ENCODE results near the gene MRPL49. TPM values are rescaled to one million over a fixed set of nuclear protein-coding genes. Genes with fewer than 3 reads are reported as not detected.

The MRPL49 gene
- total and polyA plus RNA-seq, 2 of the 13 experiments (the other 11 are each of a cell fraction or from before 2014, with no cell fraction given): 39.2 to 53.3 TPM

- Histone ChIP-seq H3K9me3 (ENCODE audit: low read length) (no peaks in the 10 kb centered on the region), H3K4me1 (ENCODE audit: insufficient read depth, low read length) (peaks cover 49% of the 10 kb centered on the region), H4K20me1 (ENCODE audit: insufficient read depth, low read length) (no peaks in the 10 kb centered on the region), H3K4me3 (replicated peaks in 1 of 3; ENCODE audit: insufficient read depth in 1 of 3, low read depth in 2 of 3, low read length in 3 of 3) (no peak overlapping the region), H2AFZ (ENCODE audit: low read length) (no peak overlapping the region), H3K27me3 (ENCODE audit: control insufficient read depth in 1 of 2, insufficient read depth in 2 of 2, low read length in 2 of 2) (no peaks in the 10 kb centered on the region; a peak in 1 of 5 replicates), H3K4me2 (ENCODE audit: low read depth, low read length) (no peak overlapping the region), H3K79me2 (ENCODE audit: insufficient read depth, low read length) (peaks cover 40% of the 10 kb centered on the region), H3K9ac (ENCODE audit: insufficient read depth, low read depth, low read length) (no peak overlapping the region), H3K27ac (ENCODE audit: extremely low read length, insufficient read depth, low read length) (no peak overlapping the region), H3K36me3 (replicated peaks in 1 of 2; ENCODE audit: control insufficient read depth in 1 of 2, insufficient read depth in 2 of 2, low read length in 2 of 2) (peaks cover 7 to 28% of the 10 kb centered on the region in 2 experiments; a peak in 4 of 5 replicates)
- no TSS peak for BruUV-seq (replicated peaks)
- ChIA-PET POLR2A (interaction anchor here (1.3 to 4.9 kb wide), 4 partner anchors 9 to 48 kb away, joined by 3 to 72 read pairs (median 8); partner anchors contain the start of gene SPDYC), CTCF (ENCODE audit: low intra/inter-chr PET ratio, low total read pairs) (no interaction called here)
- ATAC-seq (no peak), DNase-seq (ENCODE audit: low spot score) (no peak), FAIRE-seq (no peak)
- intact Hi-C loops (cut with micrococcal nuclease; ENCODE audit: unreplicated experiment) (no loop called here), in situ Hi-C loops (cut with HindIII; ENCODE audit: extremely low pct_ligation_motif_present, low pct_unique_long_range_greater_than_20kb) (no loop called here)
- TF ChIP-seq ARNT (IDR thresholded peaks at IDR 0.05): no peak
- no peak for TF ChIP-seq ZNF501 (CRISPR knock-in tag; IDR thresholded peaks at IDR 0.05)
- no peak for TF ChIP-seq ZSCAN30 (CRISPR knock-in tag; IDR thresholded peaks at IDR 0.05)
- TF ChIP-seq PAX8 (CRISPR knock-in tag; IDR thresholded peaks at IDR 0.05; ENCODE audit: borderline replicate concordance): no peak
- no peak for TF ChIP-seq STAG1 (CRISPR knock-in tag; IDR thresholded peaks at IDR 0.05)
- no peak for TF ChIP-seq SMARCE1 (IDR thresholded peaks at IDR 0.05; ENCODE audit: borderline replicate concordance)
- TF ChIP-seq MED13 (CRISPR knock-in tag; IDR thresholded peaks at IDR 0.05): no peak
- TF ChIP-seq SP4 (CRISPR knock-in tag; IDR thresholded peaks at IDR 0.05): no peak
These were observed 2.5 kb upstream of the MRPL49 start for GRCh38 chr11:65119670-65119995.

DNA sequence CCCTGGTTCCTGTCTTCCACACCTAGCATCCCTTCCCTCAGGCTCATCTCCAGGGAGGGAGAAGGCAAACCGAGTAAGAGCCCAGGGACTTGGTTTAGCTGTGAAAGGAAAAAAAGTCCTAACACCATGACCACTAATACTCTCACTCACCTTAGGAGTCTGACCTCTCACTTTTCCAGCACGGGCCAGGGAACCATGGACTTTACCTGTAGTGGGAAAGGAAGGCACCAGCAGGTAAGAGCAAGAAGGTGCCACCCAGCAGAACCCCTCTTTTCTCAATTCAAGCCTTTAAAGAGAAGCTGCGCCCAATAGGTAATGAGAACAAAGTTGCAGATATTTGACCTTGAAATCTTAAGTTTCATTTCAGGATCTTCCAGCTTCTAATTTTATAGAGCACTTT is 1.3 kb upstream of the MRPL49 start:
- POLR2A ChIA-PET: interaction anchor here (1.8 to 4.9 kb wide), 6 partner anchors 9 to 342 kb away, joined by 10 to 105 read pairs (median 55); partner anchors contain the start of genes ARL2, CAPN1, SF1 and SPDYC
- H3K9ac ChIP-seq (ENCODE audit: insufficient read depth, low read depth, low read length): peak overlapping the region; percentile 95
- H4K20me1 ChIP-seq (ENCODE audit: insufficient read depth, low read length): no peaks in the 10 kb centered on the region
- peak overlapping the region; percentile 96 for H3K4me2 ChIP-seq (ENCODE audit: low read depth, low read length)
- 85% methylated on average over 3 of the region's 3 CpGs for WGBS (ENCODE audit: low lambda C conversion rate)
- FAIRE-seq (no peak), DNase-seq (ENCODE audit: low spot score) (no peak), ATAC-seq (no peak)
- TF ChIP-seq ZC3H13 (CRISPR knock-in tag; IDR thresholded peaks at IDR 0.05) (no peak; the same call in 1 of the 2 replicates), FIP1L1 (IDR thresholded peaks at IDR 0.05; ENCODE audit: borderline replicate concordance, insufficient read depth, low read depth, low read length) (no peak), ZNF816 (CRISPR knock-in tag; IDR thresholded peaks at IDR 0.05; ENCODE audit: borderline replicate concordance) (no peak), ZZZ3 (CRISPR knock-in tag; IDR thresholded peaks at IDR 0.05; ENCODE audit: borderline replicate concordance) (no peak), ZNF883 (CRISPR knock-in tag; IDR thresholded peaks at IDR 0.05; ENCODE audit: not compliant biosample characterization) (no peak)
- TF ChIP-seq, protein P1, sequence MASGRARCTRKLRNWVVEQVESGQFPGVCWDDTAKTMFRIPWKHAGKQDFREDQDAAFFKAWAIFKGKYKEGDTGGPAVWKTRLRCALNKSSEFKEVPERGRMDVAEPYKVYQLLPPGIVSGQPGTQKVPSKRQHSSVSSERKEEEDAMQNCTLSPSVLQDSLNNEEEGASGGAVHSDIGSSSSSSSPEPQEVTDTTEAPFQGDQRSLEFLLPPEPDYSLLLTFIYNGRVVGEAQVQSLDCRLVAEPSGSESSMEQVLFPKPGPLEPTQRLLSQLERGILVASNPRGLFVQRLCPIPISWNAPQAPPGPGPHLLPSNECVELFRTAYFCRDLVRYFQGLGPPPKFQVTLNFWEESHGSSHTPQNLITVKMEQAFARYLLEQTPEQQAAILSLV (CRISPR knock-in tag; IDR thresholded peaks at IDR 0.05; ENCODE audit: borderline replicate concordance): no peak
- TF ChIP-seq, protein P2, sequence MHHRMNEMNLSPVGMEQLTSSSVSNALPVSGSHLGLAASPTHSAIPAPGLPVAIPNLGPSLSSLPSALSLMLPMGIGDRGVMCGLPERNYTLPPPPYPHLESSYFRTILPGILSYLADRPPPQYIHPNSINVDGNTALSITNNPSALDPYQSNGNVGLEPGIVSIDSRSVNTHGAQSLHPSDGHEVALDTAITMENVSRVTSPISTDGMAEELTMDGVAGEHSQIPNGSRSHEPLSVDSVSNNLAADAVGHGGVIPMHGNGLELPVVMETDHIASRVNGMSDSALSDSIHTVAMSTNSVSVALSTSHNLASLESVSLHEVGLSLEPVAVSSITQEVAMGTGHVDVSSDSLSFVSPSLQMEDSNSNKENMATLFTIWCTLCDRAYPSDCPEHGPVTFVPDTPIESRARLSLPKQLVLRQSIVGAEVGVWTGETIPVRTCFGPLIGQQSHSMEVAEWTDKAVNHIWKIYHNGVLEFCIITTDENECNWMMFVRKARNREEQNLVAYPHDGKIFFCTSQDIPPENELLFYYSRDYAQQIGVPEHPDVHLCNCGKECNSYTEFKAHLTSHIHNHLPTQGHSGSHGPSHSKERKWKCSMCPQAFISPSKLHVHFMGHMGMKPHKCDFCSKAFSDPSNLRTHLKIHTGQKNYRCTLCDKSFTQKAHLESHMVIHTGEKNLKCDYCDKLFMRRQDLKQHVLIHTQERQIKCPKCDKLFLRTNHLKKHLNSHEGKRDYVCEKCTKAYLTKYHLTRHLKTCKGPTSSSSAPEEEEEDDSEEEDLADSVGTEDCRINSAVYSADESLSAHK (CRISPR knock-in tag; IDR thresholded peaks at IDR 0.05; ENCODE audit: borderline replicate concordance): no peak
- H3K4me3 ChIP-seq (replicated peaks in 1 of 3; ENCODE audit: insufficient read depth in 1 of 3, low read depth in 2 of 3, low read length in 3 of 3): peak overlapping the region; percentile 79 to 91 (median 81)
- peak overlapping the region; percentile 76 for H3K27ac ChIP-seq (ENCODE audit: extremely low read length, insufficient read depth, low read length)
- peaks cover 48% of the 10 kb centered on the region for H3K4me1 ChIP-seq (ENCODE audit: insufficient read depth, low read length)
- in situ Hi-C loops (cut with HindIII; ENCODE audit: extremely low pct_ligation_motif_present, low pct_unique_long_range_greater_than_20kb): no loop called here
- H2AFZ ChIP-seq (ENCODE audit: low read length): no peak overlapping the region
- H3K36me3 ChIP-seq (replicated peaks in 1 of 2; ENCODE audit: control insufficient read depth in 1 of 2, insufficient read depth in 2 of 2, low read length in 2 of 2): peaks cover 16 to 39% of the 10 kb centered on the region in 2 experiments
- H3K27me3 ChIP-seq (ENCODE audit: control insufficient read depth in 1 of 2, insufficient read depth in 2 of 2, low read length in 2 of 2): no peaks in the 10 kb centered on the region; a peak in 1 of 5 replicates
- H3K9me3 ChIP-seq (ENCODE audit: low read length): no peaks in the 10 kb centered on the region
- intact Hi-C loops (cut with micrococcal nuclease; ENCODE audit: unreplicated experiment): no loop called here
- peaks cover 46% of the 10 kb centered on the region for H3K79me2 ChIP-seq (ENCODE audit: insufficient read depth, low read length)
- no TSS peak for BruUV-seq (replicated peaks)
- CTCF ChIA-PET (ENCODE audit: low intra/inter-chr PET ratio, low total read pairs): no interaction called here

All from HepG2 (cell line).